NCI-H187 treated with DMSO at 0.1 percent for 48 hours (cell line): ENCODE measurements around the gene SH3D19.

ENCODE experiments used
- DNase-seq: peaks from one replicate; lab custom pipeline; 2025; lab: John Stamatoyannopoulos, UW

SH3D19 gene

GRCh38 chr4:151228189-151229119 is 97.0 kb downstream of the SH3D19 start:
- DNase-seq = no peak

GRCh38 chr4:151227731-151228130 is 97.7 kb downstream of the SH3D19 start:
- no peak for DNase-seq

- DNase-seq = no peak
Measured at GRCh38 chr4:151227172-151227571, 98.2 kb downstream of the SH3D19 start.

GRCh38 chr4:151226004-151226932 is 99.1 kb downstream of the SH3D19 start:
- DNase-seq = no peak

- no peak for DNase-seq
Measured at GRCh38 chr4:151223465-151223864, 101.9 kb downstream of the SH3D19 start.

- DNase-seq = no peak
Measured at GRCh38 chr4:151219948-151220347, 105.5 kb downstream of the SH3D19 start.

GRCh38 chr4:151219091-151219490 is 106.3 kb downstream of the SH3D19 start:
- DNase-seq = no peak

- DNase-seq = no peak
Measured at GRCh38 chr4:151218343-151218742, 107.1 kb downstream of the SH3D19 start.

- DNase-seq = no peak
Measured at GRCh38 chr4:151217326-151217725, 108.1 kb downstream of the SH3D19 start.

- DNase-seq = no peak
Measured at GRCh38 chr4:151215295-151215694, 110.1 kb downstream of the SH3D19 start.

GRCh38 chr4:151207868-151208267 is 117.5 kb downstream of the SH3D19 start:
- no peak for DNase-seq

GRCh38 chr4:151207186-151207585 is 118.2 kb downstream of the SH3D19 start:
- no peak for DNase-seq

GRCh38 chr4:151206241-151207005 is 119.0 kb downstream of the SH3D19 start:
- no peak for DNase-seq

- DNase-seq = no peak
Measured at GRCh38 chr4:151205722-151206121, 119.7 kb downstream of the SH3D19 start.

GRCh38 chr4:151204925-151205524 is 120.4 kb downstream of the SH3D19 start:
- DNase-seq = no peak

GRCh38 chr4:151202851-151203455 is 122.5 kb downstream of the SH3D19 start:
- DNase-seq = no peak

GRCh38 chr4:151202381-151202780 is 123.0 kb downstream of the SH3D19 start:
- DNase-seq = no peak

GRCh38 chr4:151199319-151200190 is 125.8 kb downstream of the SH3D19 start:
- no peak for DNase-seq

- DNase-seq = no peak
Measured at GRCh38 chr4:151198748-151199147, 126.7 kb downstream of the SH3D19 start.

GRCh38 chr4:151197247-151197646 is 128.2 kb downstream of the SH3D19 start:
- DNase-seq = no peak
